Osteocyte (in vitro differentiated cells): ENCODE measurements around the gene ARHGAP10. TPM values are rescaled to one million over a fixed set of nuclear protein-coding genes. Genes with fewer than 3 reads are reported as not detected.

ENCODE experiments used
- DNase-seq: peaks from one replicate; pipeline ENCODE4 v3.0.0; 2021; ENCODE audit warnings: mixed read lengths; ENCODE audit not compliant: unreplicated experiment; ENCODE audit errors: extremely low spot score
- H3K27ac Mint-ChIP-seq: one replicate; pipeline ENCODE4 v1.8.0; 2021; ENCODE audit warnings: mild to moderate bottlenecking, mixed read lengths; ENCODE audit not compliant: unreplicated experiment
- H3K27me3 Mint-ChIP-seq: one replicate; pipeline ENCODE4 v1.8.0; 2021; ENCODE audit warnings: mixed read lengths; ENCODE audit not compliant: unreplicated experiment
- H3K36me3 Mint-ChIP-seq: one replicate; pipeline ENCODE4 v1.8.0; 2021; ENCODE audit warnings: mixed read lengths; ENCODE audit not compliant: unreplicated experiment
- H3K4me1 Mint-ChIP-seq: one replicate; pipeline ENCODE4 v1.8.0; 2021; ENCODE audit warnings: mixed read lengths; ENCODE audit not compliant: unreplicated experiment
- H3K4me3 Mint-ChIP-seq: one replicate; pipeline ENCODE4 v1.8.0; 2021; ENCODE audit warnings: mild to moderate bottlenecking, moderate library complexity, mixed read lengths; ENCODE audit not compliant: unreplicated experiment
- H3K9me3 Mint-ChIP-seq: one replicate; pipeline ENCODE4 v1.8.0; 2021; ENCODE audit warnings: mixed read lengths; ENCODE audit not compliant: unreplicated experiment
- total RNA-seq: library from RNA; stranded (reverse); gene quantifications from 2 replicates; pipeline ENCODE4 v1.2.1, GENCODE V29; 2021
- TF ChIP-seq, protein P1 (sequence below): fragments of 200-600 bp; sonication (generic); IDR thresholded peaks from 2 replicates; pipeline ENCODE4 v1.5.0; 2021; ENCODE audit warnings: antibody characterized with exemption, mild to moderate bottlenecking, moderate library complexity

Gene ARHGAP10
- total RNA-seq, 1 donor from 2014 or later = 121 TPM

DNA sequence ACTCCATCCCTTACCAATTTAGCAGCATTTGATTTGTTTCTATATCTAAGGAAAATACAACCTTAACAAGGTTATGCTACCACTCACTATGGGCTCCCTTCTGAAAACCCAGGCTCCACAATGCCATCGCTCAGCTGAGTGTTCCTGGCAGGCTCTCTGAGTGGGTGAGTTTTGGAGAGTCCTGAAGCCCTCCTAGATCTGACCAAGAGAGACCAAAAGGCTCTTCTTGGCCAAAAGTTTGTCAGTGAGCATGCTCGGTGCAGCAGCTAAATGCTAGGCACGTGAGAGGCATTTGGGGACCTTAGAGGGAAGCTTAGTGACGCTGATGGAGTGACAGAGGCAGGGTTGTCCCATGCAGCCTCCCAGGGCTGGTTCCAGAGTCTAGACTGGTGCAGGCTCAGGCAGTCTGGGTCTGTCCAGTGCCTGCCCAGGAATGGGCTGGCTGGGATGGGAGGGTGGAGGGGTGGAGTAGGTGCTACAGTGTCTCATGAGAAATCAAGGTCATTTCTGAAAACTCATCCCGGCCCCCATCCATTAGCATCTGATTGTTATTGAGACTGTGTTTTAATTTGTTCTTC lies 363.5 kb downstream of the ARHGAP10 start:
- H3K4me1 Mint-ChIP-seq = peaks cover 6% of the 10 kb centered on the region
- peaks cover 3% of the 10 kb centered on the region for H3K9me3 Mint-ChIP-seq
- TF ChIP-seq, protein P1, sequence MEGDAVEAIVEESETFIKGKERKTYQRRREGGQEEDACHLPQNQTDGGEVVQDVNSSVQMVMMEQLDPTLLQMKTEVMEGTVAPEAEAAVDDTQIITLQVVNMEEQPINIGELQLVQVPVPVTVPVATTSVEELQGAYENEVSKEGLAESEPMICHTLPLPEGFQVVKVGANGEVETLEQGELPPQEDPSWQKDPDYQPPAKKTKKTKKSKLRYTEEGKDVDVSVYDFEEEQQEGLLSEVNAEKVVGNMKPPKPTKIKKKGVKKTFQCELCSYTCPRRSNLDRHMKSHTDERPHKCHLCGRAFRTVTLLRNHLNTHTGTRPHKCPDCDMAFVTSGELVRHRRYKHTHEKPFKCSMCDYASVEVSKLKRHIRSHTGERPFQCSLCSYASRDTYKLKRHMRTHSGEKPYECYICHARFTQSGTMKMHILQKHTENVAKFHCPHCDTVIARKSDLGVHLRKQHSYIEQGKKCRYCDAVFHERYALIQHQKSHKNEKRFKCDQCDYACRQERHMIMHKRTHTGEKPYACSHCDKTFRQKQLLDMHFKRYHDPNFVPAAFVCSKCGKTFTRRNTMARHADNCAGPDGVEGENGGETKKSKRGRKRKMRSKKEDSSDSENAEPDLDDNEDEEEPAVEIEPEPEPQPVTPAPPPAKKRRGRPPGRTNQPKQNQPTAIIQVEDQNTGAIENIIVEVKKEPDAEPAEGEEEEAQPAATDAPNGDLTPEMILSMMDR = no peak
- no peaks in the 10 kb centered on the region for H3K27me3 Mint-ChIP-seq
- H3K27ac Mint-ChIP-seq = no peak overlapping the region
- no peak for DNase-seq
- H3K4me3 Mint-ChIP-seq = no peak overlapping the region
- H3K36me3 Mint-ChIP-seq = peaks cover 7% of the 10 kb centered on the region

DNA sequence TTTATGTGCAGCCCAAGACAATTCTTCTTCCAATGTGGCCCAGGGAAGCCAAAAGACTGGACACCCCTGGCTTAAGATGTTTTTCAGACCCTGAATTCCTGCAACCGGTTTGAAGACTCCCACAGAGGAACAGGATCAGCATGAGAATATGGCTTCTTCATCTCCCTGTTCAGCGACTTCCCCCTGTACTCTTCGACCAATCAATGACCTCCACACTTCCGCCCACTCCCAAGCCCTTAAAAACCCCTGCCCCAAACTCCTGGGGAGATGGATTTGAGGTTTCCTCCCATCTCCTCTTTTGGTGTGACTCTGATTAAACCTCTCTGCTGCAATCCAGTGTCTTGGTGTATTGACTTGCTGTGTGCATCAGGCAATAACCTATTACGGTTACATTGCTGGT lies 365.9 kb downstream of the ARHGAP10 start:
- Mint-ChIP-seq H3K4me3 (no peak overlapping the region), H3K9me3 (peaks cover 12% of the 10 kb centered on the region), H3K4me1 (no peaks in the 10 kb centered on the region), H3K27ac (no peak overlapping the region), H3K36me3 (peaks cover 9% of the 10 kb centered on the region), H3K27me3 (no peaks in the 10 kb centered on the region)
- no peak for DNase-seq
- TF ChIP-seq, protein P1 = no peak

- Mint-ChIP-seq H3K36me3 (peaks cover 12% of the 10 kb centered on the region), H3K9me3 (peaks cover 36% of the 10 kb centered on the region), H3K27me3 (no peaks in the 10 kb centered on the region), H3K4me1 (no peaks in the 10 kb centered on the region), H3K27ac (no peak overlapping the region), H3K4me3 (no peak overlapping the region)
- DNase-seq = no peak
- TF ChIP-seq, protein P1 = no peak
Measured at GRCh38 chr4:148101235-148101634, 369.3 kb downstream of the ARHGAP10 start.

DNA sequence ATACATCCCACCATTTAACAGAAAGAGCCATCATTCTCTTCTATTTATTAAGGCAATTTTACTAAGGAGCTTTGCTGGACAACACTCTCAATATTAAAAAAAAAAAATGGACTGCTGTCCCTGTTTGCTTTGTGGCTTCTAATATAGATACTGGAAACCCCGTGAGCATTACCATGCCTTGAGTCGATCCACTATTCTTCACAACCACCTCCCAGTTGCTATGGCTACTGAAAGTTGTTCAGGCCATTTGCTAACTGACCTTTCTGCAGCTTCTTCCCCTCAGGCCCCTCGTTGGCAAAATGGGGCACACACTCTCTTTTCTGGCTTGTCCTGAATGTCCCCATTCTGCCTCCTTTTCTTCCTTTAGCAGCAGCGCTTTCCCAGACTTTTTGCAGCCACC lies 369.9 kb downstream of the ARHGAP10 start:
- H3K36me3 Mint-ChIP-seq = peaks cover 12% of the 10 kb centered on the region
- H3K27me3 Mint-ChIP-seq = no peaks in the 10 kb centered on the region
- no peak overlapping the region for H3K27ac Mint-ChIP-seq
- H3K4me3 Mint-ChIP-seq = no peak overlapping the region
- TF ChIP-seq, protein P1 = no peak
- peaks cover 40% of the 10 kb centered on the region for H3K9me3 Mint-ChIP-seq
- DNase-seq = no peak
- no peaks in the 10 kb centered on the region for H3K4me1 Mint-ChIP-seq

- Mint-ChIP-seq H3K4me3 (no peak overlapping the region), H3K27ac (no peak overlapping the region), H3K27me3 (no peaks in the 10 kb centered on the region), H3K4me1 (no peaks in the 10 kb centered on the region), H3K36me3 (peaks cover 9% of the 10 kb centered on the region), H3K9me3 (peaks cover 48% of the 10 kb centered on the region)
- TF ChIP-seq, protein P1 = no peak
- DNase-seq = no peak
Measured at GRCh38 chr4:148103597-148104355, 371.9 kb downstream of the ARHGAP10 start.
